A549 (cell line): ENCODE results near the gene PKDREJ.

Experiments
- CTCF ChIP-seq: fragments of >200 bp; sonication (Bioruptor Twin); formaldehyde crosslinking; IDR thresholded peaks from 3 replicates; pipeline ENCODE4 v1.5.1; 2016
- EHMT2 ChIP-seq: fragments of 200-600 bp; sonication (generic); IDR thresholded peaks from 2 replicates; pipeline ENCODE4 v1.6.1; 2016; ENCODE audit warnings: antibody characterized with exemption, low read depth, mild to moderate bottlenecking, moderate library complexity
- KDM1A ChIP-seq: fragments of 200-600 bp; sonication (generic); IDR thresholded peaks from 2 replicates; pipeline ENCODE4 v1.6.1; 2016; ENCODE audit warnings: low read depth, mild to moderate bottlenecking
- MYC ChIP-seq: IDR thresholded peaks from 2 replicates; pipeline ENCODE4 v1.6.1; 2012; ENCODE audit warnings: mild to moderate bottlenecking, inconsistent platforms, low read length, improper control_type of control experiment, borderline replicate concordance
- PBX3 ChIP-seq: IDR thresholded peaks from 2 replicates; pipeline ENCODE4 v1.6.1; 2012
- PHF8 ChIP-seq: fragments of 200-600 bp; sonication (generic); IDR thresholded peaks from 2 replicates; pipeline ENCODE4 v1.6.1; 2016; ENCODE audit warnings: low read depth, mild to moderate bottlenecking, antibody characterized with exemption, moderate library complexity, borderline replicate concordance
- RCOR1 ChIP-seq: fragments of 150-350 bp; IDR thresholded peaks from 2 replicates; pipeline ENCODE4 v1.6.1; 2014; ENCODE audit warnings: antibody characterized with exemption, low read length, low read depth
- SMC3 ChIP-seq: fragments of >200 bp; sonication (Bioruptor Twin); formaldehyde crosslinking; IDR thresholded peaks from 3 replicates; pipeline ENCODE4 v1.6.1; 2018; ENCODE audit warnings: inconsistent platforms

GRCh38 chr22:46212195-46212594 lies 50.9 kb downstream of the PKDREJ start:
- TF ChIP-seq CTCF (no peak), RCOR1 (no peak), PHF8 (no peak), EHMT2 (no peak), PBX3 (no peak), SMC3 (no peak), MYC (no peak), KDM1A (no peak)
